MCF 10A (cell line): ENCODE measurements around the gene MYB. TPM values are rescaled to one million over a fixed set of nuclear protein-coding genes. Genes with fewer than 3 reads are reported as not detected.

ENCODE experiments used
- BruUV-seq: library from RNA; stranded (reverse); fragments of 400-500 nt; replicated peaks from 2 replicates; lab custom pipeline; 2021; lab: Mats Ljungman, UMichigan
- CTCF ChIA-PET: fragments of 300-600 bp; sonication (Branson Sonifier 250); formaldehyde crosslinking; extraction: SDS; loops from one replicate; lab custom pipeline; 2021; ENCODE audit warnings: antibody characterized with exemption, inconsistent platforms; lab: Yijun Ruan, JAX
- POLR2A ChIA-PET: fragments of 300-600, 350-650 bp; sonication (Branson Sonifier 250); formaldehyde crosslinking; extraction: SDS; loops from one replicate; lab custom pipeline; 2020; ENCODE audit warnings: antibody characterized with exemption, inconsistent platforms; lab: Yijun Ruan, JAX
- DNase-seq: peaks from one replicate; pipeline ENCODE4 v3.0.0-alpha.2; 2018; ENCODE audit not compliant: unreplicated experiment
- H3K27ac Mint-ChIP-seq: one replicate; pipeline ENCODE4 v1.8.0; 2022; ENCODE audit warnings: mild to moderate bottlenecking, low read depth, mixed read lengths; ENCODE audit not compliant: unreplicated experiment
- H3K27me3 Mint-ChIP-seq: one replicate; pipeline ENCODE4 v1.8.0; 2022; ENCODE audit warnings: mixed read lengths; ENCODE audit not compliant: insufficient read depth, unreplicated experiment
- H3K36me3 Mint-ChIP-seq: one replicate; pipeline ENCODE4 v1.8.0; 2022; ENCODE audit warnings: mild to moderate bottlenecking, moderate library complexity, mixed read lengths; ENCODE audit not compliant: insufficient read depth, unreplicated experiment
- H3K4me1 Mint-ChIP-seq: one replicate; pipeline ENCODE4 v1.8.0; 2022; ENCODE audit warnings: mixed read lengths; ENCODE audit not compliant: insufficient read depth, unreplicated experiment
- H3K4me3 Mint-ChIP-seq: one replicate; pipeline ENCODE4 v1.8.0; 2022; ENCODE audit warnings: mild to moderate bottlenecking, moderate library complexity, mixed read lengths; ENCODE audit not compliant: unreplicated experiment
- H3K9me3 Mint-ChIP-seq: one replicate; pipeline ENCODE4 v1.8.0; 2022; ENCODE audit warnings: mixed read lengths; ENCODE audit not compliant: unreplicated experiment
- intact Hi-C: fragments of 100-400 bp; cut with micrococcal nuclease; formaldehyde crosslinking; loops from 2 replicates; pipeline ENCODE4 v1.14.1; 2022
- total RNA-seq: library from RNA; stranded (reverse); gene quantifications from 2 replicates; pipeline ENCODE4 v1.2.3, GENCODE V29; 2022
- TF ChIP-seq, protein P1 (sequence below): fragments of 200-600 bp; IDR thresholded peaks from one replicate; pipeline ENCODE4 v1.8.0; 2022; ENCODE audit warnings: antibody characterized with exemption, mild to moderate bottlenecking; ENCODE audit not compliant: unreplicated experiment

The MYB gene
- total RNA-seq, 1 experiment from 2014 or later: not detected

DNA sequence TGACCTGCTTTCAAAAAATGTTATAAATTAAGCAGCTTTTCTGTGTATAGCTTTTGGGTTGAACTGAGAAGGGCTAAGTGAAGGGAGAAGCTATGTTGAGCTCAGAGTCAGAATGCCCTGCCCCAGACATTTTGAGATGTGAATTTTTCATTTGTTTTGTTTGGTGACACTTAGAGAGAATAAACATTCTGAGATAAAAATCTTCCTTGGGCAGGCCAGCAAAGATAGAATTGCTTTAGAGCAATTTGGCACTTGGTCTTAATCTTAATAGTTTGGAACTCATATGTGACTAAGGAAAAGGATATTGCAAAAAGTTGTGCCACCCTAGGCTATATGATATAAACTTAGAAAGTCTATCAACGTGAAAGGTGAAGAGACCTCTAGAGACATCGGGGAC is 30.2 kb downstream of the MYB start:
- intact Hi-C loops: no loop called here
- POLR2A ChIA-PET: no interaction called here
- H3K36me3 Mint-ChIP-seq: no peaks in the 10 kb centered on the region

DNA sequence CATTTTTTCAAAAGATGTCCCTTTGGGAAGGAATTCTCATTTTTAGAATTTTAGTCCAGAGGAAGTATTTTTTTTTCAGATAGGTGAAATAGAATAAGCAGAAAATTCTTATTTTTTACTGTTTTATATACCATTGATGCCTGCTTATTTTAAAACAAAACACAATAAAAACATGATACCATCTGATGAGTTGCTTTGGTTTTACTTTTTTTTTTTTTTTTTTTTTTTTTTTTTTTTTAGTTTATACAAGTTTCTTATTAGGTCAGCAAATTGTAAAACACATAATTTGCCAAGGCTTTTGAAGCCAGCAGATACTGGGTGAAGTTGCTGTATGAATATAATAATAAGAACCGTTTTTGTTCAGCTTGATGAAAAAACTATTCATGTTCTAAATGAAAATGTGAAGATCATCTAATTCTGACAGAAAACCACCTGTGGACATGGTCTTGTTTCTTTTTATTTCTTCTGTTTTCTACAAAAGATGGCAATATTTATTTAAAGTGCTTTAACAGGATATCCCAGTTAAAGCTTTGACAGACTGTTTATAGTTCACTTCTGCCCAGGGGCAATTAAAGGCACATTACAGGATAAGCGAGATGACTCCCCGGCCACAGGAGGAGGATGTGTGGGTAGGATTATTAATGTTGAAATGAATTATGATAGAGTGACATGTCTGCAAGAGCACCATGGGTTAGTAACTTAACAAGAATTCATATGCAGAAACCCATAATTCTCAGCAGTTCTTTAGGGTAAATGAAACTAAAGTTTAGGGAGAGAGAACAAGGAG is 31.1 kb downstream of the MYB start:
- no peaks in the 10 kb centered on the region for H3K9me3 Mint-ChIP-seq
- peak; percentile 58 for DNase-seq
- ChIA-PET POLR2A (no interaction called here), CTCF (interaction anchor here (0.6 to 0.7 kb wide), 3 partner anchors 18 to 30 kb away, joined by 3 read pairs; no protein-coding TSS in a partner anchor)
- H3K36me3 Mint-ChIP-seq: no peaks in the 10 kb centered on the region
- intact Hi-C loops: no loop called here
- H3K27me3 Mint-ChIP-seq: no peaks in the 10 kb centered on the region
- BruUV-seq: no TSS peak
- peak overlapping the region; percentile 50 for H3K4me3 Mint-ChIP-seq
- H3K4me1 Mint-ChIP-seq: peaks cover 13% of the 10 kb centered on the region
- TF ChIP-seq, protein P1, sequence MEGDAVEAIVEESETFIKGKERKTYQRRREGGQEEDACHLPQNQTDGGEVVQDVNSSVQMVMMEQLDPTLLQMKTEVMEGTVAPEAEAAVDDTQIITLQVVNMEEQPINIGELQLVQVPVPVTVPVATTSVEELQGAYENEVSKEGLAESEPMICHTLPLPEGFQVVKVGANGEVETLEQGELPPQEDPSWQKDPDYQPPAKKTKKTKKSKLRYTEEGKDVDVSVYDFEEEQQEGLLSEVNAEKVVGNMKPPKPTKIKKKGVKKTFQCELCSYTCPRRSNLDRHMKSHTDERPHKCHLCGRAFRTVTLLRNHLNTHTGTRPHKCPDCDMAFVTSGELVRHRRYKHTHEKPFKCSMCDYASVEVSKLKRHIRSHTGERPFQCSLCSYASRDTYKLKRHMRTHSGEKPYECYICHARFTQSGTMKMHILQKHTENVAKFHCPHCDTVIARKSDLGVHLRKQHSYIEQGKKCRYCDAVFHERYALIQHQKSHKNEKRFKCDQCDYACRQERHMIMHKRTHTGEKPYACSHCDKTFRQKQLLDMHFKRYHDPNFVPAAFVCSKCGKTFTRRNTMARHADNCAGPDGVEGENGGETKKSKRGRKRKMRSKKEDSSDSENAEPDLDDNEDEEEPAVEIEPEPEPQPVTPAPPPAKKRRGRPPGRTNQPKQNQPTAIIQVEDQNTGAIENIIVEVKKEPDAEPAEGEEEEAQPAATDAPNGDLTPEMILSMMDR: no peak
- H3K27ac Mint-ChIP-seq: peak overlapping the region; percentile 28

More for the DNA sequence above, 30.2 kb downstream of the MYB start:
- H3K4me1 Mint-ChIP-seq: peaks cover 13% of the 10 kb centered on the region
- no peaks in the 10 kb centered on the region for H3K27me3 Mint-ChIP-seq
- DNase-seq: no peak
- BruUV-seq: no TSS peak
- H3K4me3 Mint-ChIP-seq: no peak overlapping the region
- CTCF ChIA-PET: interaction anchor here (0.6 to 1.5 kb wide), 2 partner anchors 213 to 214 kb away, joined by 3 to 4 read pairs; no protein-coding TSS in a partner anchor
- H3K27ac Mint-ChIP-seq: no peak overlapping the region
- TF ChIP-seq, protein P1: no peak
- no peaks in the 10 kb centered on the region for H3K9me3 Mint-ChIP-seq

DNA sequence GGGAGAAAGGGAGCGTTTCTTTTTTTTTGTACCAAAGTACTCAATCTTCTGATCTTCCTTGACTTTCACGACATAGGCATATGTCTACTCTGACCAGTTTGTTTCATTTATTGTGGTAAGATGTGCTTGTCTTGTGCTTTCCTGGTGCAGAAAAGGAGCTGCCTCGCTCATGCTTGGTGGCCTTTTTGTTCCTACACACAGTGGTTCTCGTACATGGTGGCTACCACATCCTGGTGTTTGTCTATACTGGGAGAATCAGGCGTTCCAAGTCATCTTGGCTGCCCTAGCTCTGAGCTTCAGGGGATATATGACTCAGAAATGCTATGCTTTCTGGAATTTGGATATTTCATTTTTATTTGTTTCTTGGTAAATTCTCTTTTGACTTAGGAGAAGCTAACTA is 31.8 kb downstream of the MYB start:
- BruUV-seq: no TSS peak
- peaks cover 13% of the 10 kb centered on the region for H3K4me1 Mint-ChIP-seq
- POLR2A ChIA-PET: no interaction called here
- H3K27ac Mint-ChIP-seq: peak overlapping the region; percentile 28
- H3K36me3 Mint-ChIP-seq: no peaks in the 10 kb centered on the region
- DNase-seq: peak; percentile 39
- intact Hi-C loops: no loop called here
- no peaks in the 10 kb centered on the region for H3K27me3 Mint-ChIP-seq
- TF ChIP-seq, protein P1: no peak
- peak overlapping the region; percentile 50 for H3K4me3 Mint-ChIP-seq
- CTCF ChIA-PET: interaction anchor here (0.6 to 0.9 kb wide), 3 partner anchors 31 to 102 kb away, joined by 3 read pairs; no protein-coding TSS in a partner anchor
- no peaks in the 10 kb centered on the region for H3K9me3 Mint-ChIP-seq

DNA sequence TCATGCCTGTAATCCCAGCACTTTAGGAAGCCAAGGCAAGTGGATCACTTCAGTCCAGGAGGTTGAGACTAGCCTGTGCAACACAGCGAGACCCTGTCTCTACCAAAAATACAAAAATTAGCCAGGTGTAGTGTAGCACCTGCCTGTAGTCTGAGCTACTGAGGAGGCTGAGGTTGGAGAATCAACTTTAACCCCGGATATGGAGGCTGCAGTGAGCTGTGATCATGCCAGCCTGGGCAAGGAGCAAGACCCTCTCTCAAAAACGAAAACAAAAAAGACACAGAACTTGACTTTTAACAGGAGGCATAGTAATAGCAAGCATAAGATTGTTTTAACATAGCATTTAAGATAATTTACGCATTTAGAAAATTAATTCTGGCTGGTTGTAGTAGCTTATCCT is 32.5 kb downstream of the MYB start:
- H3K4me1 Mint-ChIP-seq: peaks cover 13% of the 10 kb centered on the region
- TF ChIP-seq, protein P1: no peak
- H3K27me3 Mint-ChIP-seq: no peaks in the 10 kb centered on the region
- H3K27ac Mint-ChIP-seq: peak overlapping the region; percentile 28
- CTCF ChIA-PET: interaction anchor here (0.6 to 0.9 kb wide), 4 partner anchors 35 to 196 kb away, joined by 3 read pairs; no protein-coding TSS in a partner anchor
- H3K36me3 Mint-ChIP-seq: no peaks in the 10 kb centered on the region
- H3K4me3 Mint-ChIP-seq: no peak overlapping the region
- POLR2A ChIA-PET: interaction anchor here (0.9 kb wide), 1 partner anchor 159 kb away, joined by 3 read pairs; no protein-coding TSS in a partner anchor
- BruUV-seq: no TSS peak
- no peaks in the 10 kb centered on the region for H3K9me3 Mint-ChIP-seq
- intact Hi-C loops: no loop called here
- DNase-seq: no peak
